Fibroblast of lung (primary cell): ENCODE results near the gene TRAF4.

Experiments
- EZH2 ChIP-seq: IDR thresholded peaks from 2 replicates; pipeline ENCODE4 v1.5.1; 2012; ENCODE audit warnings: low read length, control low read depth, mild to moderate bottlenecking; ENCODE audit errors: missing control alignments
- TF ChIP-seq, protein P1 (sequence below), 2 donors: IDR thresholded peaks in 1 of 2; conservative IDR thresholded peaks in 1 of 2; 1 replicate in 1 of 2; 2 replicates in 1 of 2; pipeline ENCODE4 v1.5.1; 2011 to 2012; ENCODE audit warnings: low read length in 2 of 2, control low read depth in 1 of 2, inconsistent platforms in 1 of 2, low read depth in 1 of 2, mild to moderate bottlenecking in 1 of 2

DNA sequence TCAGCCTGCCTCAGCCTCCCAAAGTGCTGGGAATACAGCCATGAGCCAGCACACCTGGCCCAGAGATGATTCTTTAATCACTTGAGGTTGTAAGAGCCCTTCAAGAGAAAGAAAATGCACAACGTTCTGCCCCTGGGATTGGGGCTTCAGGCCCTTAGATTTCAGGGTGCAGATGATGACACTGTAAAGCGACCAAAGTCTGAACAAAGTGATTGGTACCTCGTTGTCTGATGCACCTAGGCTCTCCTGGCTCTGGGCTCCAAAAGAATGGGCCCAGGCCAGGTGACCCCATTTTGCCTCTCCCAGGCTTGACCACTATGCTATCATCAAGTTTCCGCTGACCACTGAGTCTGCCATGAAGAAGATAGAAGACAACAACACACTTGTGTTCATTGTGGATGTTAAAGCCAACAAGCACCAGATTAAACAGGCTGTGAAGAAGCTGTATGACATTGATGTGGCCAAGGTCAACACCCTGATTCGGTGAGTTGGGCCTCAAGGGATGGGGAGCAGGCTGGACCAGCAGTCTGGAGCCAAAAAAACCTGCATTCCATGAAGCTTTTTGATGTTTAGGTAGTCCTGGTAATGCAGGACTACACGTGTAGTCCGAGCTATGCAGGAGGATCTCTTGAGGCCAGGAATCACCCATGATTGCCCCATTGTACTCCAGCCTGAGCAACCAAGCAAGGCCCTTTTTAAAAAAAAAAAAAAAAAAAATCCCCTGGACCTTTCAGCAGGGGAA is 21.2 kb upstream of the TRAF4 start:
- TF ChIP-seq, protein P1, sequence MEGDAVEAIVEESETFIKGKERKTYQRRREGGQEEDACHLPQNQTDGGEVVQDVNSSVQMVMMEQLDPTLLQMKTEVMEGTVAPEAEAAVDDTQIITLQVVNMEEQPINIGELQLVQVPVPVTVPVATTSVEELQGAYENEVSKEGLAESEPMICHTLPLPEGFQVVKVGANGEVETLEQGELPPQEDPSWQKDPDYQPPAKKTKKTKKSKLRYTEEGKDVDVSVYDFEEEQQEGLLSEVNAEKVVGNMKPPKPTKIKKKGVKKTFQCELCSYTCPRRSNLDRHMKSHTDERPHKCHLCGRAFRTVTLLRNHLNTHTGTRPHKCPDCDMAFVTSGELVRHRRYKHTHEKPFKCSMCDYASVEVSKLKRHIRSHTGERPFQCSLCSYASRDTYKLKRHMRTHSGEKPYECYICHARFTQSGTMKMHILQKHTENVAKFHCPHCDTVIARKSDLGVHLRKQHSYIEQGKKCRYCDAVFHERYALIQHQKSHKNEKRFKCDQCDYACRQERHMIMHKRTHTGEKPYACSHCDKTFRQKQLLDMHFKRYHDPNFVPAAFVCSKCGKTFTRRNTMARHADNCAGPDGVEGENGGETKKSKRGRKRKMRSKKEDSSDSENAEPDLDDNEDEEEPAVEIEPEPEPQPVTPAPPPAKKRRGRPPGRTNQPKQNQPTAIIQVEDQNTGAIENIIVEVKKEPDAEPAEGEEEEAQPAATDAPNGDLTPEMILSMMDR (conservative IDR thresholded peaks at IDR 0.05 in 1 of 2, IDR thresholded peaks at IDR 0.05 in 1 of 2; ENCODE audit: low read depth in 1 of 2, low read length in 2 of 2) = no peak
- TF ChIP-seq EZH2 = no peak
